VCaP (cell line): ENCODE results near the gene DIABLO.
A peak's percentile ranks its signal among the peaks of the same experiment; 100 is the strongest.

Source experiments
- H3K27ac ChIP-seq: fragments of 450-650 bp; 2 replicates; pipeline ENCODE4 v1.5.1; 2017
- TF ChIP-seq, protein P1 (sequence below): fragments of 450-650 bp; conservative IDR thresholded peaks from 2 replicates; pipeline ENCODE4 v1.5.1; 2017; ENCODE audit warnings: mild to moderate bottlenecking, moderate library complexity

Gene DIABLO

DNA sequence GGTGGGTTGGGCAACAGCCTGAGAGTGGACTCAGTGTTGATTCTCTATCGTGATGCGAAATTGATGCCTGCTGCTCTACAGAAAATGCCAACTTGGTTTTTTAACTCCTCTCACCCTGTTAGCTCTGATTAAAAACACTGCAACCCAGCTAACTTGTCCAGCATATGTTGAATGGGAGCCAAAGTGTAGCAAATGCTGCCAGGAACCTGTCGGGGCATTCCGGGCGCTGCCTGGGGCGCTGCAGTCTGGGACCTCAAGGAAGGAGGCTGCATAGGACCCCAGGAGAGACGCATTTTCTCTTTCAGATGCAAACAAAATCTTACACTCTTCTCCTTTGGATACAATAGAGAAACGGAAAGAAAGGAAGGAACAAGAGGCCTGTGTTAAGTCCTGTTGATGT lies 18.5 kb downstream of the DIABLO start:
- H3K27ac ChIP-seq, result no peak overlapping the region
- TF ChIP-seq, protein P1, sequence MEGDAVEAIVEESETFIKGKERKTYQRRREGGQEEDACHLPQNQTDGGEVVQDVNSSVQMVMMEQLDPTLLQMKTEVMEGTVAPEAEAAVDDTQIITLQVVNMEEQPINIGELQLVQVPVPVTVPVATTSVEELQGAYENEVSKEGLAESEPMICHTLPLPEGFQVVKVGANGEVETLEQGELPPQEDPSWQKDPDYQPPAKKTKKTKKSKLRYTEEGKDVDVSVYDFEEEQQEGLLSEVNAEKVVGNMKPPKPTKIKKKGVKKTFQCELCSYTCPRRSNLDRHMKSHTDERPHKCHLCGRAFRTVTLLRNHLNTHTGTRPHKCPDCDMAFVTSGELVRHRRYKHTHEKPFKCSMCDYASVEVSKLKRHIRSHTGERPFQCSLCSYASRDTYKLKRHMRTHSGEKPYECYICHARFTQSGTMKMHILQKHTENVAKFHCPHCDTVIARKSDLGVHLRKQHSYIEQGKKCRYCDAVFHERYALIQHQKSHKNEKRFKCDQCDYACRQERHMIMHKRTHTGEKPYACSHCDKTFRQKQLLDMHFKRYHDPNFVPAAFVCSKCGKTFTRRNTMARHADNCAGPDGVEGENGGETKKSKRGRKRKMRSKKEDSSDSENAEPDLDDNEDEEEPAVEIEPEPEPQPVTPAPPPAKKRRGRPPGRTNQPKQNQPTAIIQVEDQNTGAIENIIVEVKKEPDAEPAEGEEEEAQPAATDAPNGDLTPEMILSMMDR, result no peak

- no peak overlapping the region for H3K27ac ChIP-seq
- TF ChIP-seq, protein P1, result no peak
Observed at GRCh38 chr12:122206976-122207375, 18.9 kb downstream of the DIABLO start.

- TF ChIP-seq, protein P1, result no peak
- H3K27ac ChIP-seq, result no peak overlapping the region
Observed at GRCh38 chr12:122206111-122206881, 19.6 kb downstream of the DIABLO start.

- H3K27ac ChIP-seq, result no peak overlapping the region
- TF ChIP-seq, protein P1, result no peak
Observed at GRCh38 chr12:122205053-122205925, 20.6 kb downstream of the DIABLO start.

DNA sequence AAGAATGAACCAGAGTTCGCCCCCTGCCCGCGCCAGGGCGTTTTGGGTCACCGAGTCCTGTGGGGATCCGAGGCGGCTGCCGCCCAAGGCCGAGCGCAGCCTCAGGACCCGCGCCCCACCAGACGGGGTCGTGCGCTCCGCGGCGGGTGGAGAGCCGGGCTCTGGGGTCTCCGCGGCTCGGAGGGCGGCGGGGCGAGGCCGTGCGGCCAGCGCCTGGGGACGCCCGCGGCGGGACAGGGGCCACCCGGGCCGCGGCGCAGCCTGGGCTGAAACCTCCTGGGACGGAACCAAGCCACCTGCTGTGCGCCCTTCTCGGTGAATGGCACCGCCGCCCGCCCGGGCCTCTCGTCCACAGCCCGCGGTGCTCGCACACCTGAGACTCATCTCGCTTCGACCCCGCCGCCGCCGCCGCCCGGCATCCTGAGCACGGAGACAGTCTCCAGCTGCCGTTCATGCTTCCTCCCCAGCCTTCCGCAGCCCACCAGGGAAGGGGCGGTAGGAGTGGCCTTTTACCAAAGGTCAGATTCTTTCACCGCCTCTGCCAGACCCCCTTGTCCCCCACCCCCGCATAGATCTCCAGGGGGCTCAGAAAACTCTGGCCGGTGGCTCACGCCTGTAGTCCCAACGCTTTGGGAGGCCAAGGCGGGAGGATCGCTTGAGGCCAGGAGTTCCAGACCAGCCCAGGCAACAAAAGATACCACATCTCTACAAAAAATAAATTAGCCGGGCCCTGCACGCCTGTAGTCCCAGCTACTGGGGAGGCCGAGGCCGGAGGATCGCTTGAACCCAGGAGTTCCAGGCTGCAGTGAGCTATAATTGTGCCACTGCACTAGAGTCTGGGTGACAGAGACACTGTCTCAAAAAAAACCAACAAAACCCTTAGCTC lies 21.4 kb downstream of the DIABLO start:
- H3K27ac ChIP-seq, result peak overlapping the region; percentile 67
- TF ChIP-seq, protein P1, result no peak

- peak within 1 kb of the TSS; percentile 67 for H3K27ac ChIP-seq
- TF ChIP-seq, protein P1, result no peak
Observed at GRCh38 chr12:122203301-122204166, 22.3 kb downstream of the DIABLO start, which contains the start of gene B3GNT4. B3GNT4 (plus strand) TSS chr12:122203709; CDS start chr12:122204619, 910 bp downstream.

- peak overlapping the region; percentile 67 for H3K27ac ChIP-seq
Observed at GRCh38 chr12:122202811-122203210, 23.0 kb downstream of the DIABLO start.
